ENCODE measurements around the gene RRP9.

Gene RRP9

GRCh38 chr3:51933471-51934138 lies 8.1 kb downstream of the RRP9 start:
- peaks cover 35% of the 10 kb centered on the region for H3K36me3 ChIP-seq (ENCODE audit: low read depth)

GRCh38 chr3:51932471-51933370 lies 9.0 kb downstream of the RRP9 start:
- Histone ChIP-seq H3K36me3 (ENCODE audit: low read depth) (peaks cover 34% of the 10 kb centered on the region), H3K4me3 (ENCODE audit: severe bottlenecking) (no peak overlapping the region), H3K9me3 (ENCODE audit: severe bottlenecking) (no peaks in the 10 kb centered on the region), H3K4me1 (ENCODE audit: insufficient read depth, poor library complexity, severe bottlenecking) (no peaks in the 10 kb centered on the region), H3K27me3 (ENCODE audit: insufficient read depth, poor library complexity, severe bottlenecking) (no peaks in the 10 kb centered on the region), H3K27ac (ENCODE audit: poor library complexity, severe bottlenecking) (no peak overlapping the region)
- ATAC-seq (ENCODE audit: low read depth) (no peak), DNase-seq (ENCODE audit: low spot score) (no peak)
- no peak for TF ChIP-seq CTCF (IDR thresholded peaks at IDR 0.05; ENCODE audit: poor library complexity, severe bottlenecking)

More at GRCh38 chr3:51933471-51934138, 8.1 kb downstream of the RRP9 start:
- ATAC-seq (ENCODE audit: low read depth): no peak
- DNase-seq (ENCODE audit: low spot score): no peak
- Histone ChIP-seq H3K4me3 (ENCODE audit: severe bottlenecking) (no peak overlapping the region), H3K9me3 (ENCODE audit: severe bottlenecking) (no peaks in the 10 kb centered on the region), H3K4me1 (ENCODE audit: insufficient read depth, poor library complexity, severe bottlenecking) (no peaks in the 10 kb centered on the region), H3K27ac (ENCODE audit: poor library complexity, severe bottlenecking) (no peak overlapping the region), H3K27me3 (ENCODE audit: insufficient read depth, poor library complexity, severe bottlenecking) (no peaks in the 10 kb centered on the region)
- TF ChIP-seq CTCF (IDR thresholded peaks at IDR 0.05; ENCODE audit: poor library complexity, severe bottlenecking): no peak

GRCh38 chr3:51931756-51932155 lies 9.9 kb downstream of the RRP9 start:
- no peak for TF ChIP-seq CTCF (IDR thresholded peaks at IDR 0.05; ENCODE audit: poor library complexity, severe bottlenecking)
- DNase-seq (ENCODE audit: low spot score) (no peak), ATAC-seq (ENCODE audit: low read depth) (no peak)
- Histone ChIP-seq H3K36me3 (ENCODE audit: low read depth) (peaks cover 25% of the 10 kb centered on the region), H3K4me3 (ENCODE audit: severe bottlenecking) (no peak overlapping the region), H3K4me1 (ENCODE audit: insufficient read depth, poor library complexity, severe bottlenecking) (no peaks in the 10 kb centered on the region), H3K27me3 (ENCODE audit: insufficient read depth, poor library complexity, severe bottlenecking) (no peaks in the 10 kb centered on the region), H3K9me3 (ENCODE audit: severe bottlenecking) (no peaks in the 10 kb centered on the region), H3K27ac (ENCODE audit: poor library complexity, severe bottlenecking) (no peak overlapping the region)

- Histone ChIP-seq H3K36me3 (ENCODE audit: low read depth) (peaks cover 12% of the 10 kb centered on the region), H3K4me3 (ENCODE audit: severe bottlenecking) (no peak overlapping the region), H3K27me3 (ENCODE audit: insufficient read depth, poor library complexity, severe bottlenecking) (no peaks in the 10 kb centered on the region), H3K4me1 (ENCODE audit: insufficient read depth, poor library complexity, severe bottlenecking) (no peaks in the 10 kb centered on the region), H3K27ac (ENCODE audit: poor library complexity, severe bottlenecking) (no peak overlapping the region), H3K9me3 (ENCODE audit: severe bottlenecking) (no peaks in the 10 kb centered on the region)
- DNase-seq (ENCODE audit: low spot score) (no peak), ATAC-seq (ENCODE audit: low read depth) (no peak)
- TF ChIP-seq CTCF (IDR thresholded peaks at IDR 0.05; ENCODE audit: poor library complexity, severe bottlenecking): no peak
These were observed 11.3 kb downstream of the RRP9 start for GRCh38 chr3:51930439-51930838.

All from RWPE2 (cell line).